Colon (tissue), 2 donors: ENCODE data around the gene KLHL7.
"Not testable (repeated sequence)": the region's sequence is repeated elsewhere in the genome, so short reads cannot be mapped to it uniquely, and the experiment has no call there.

ENCODE experiments used
- FAIRE-seq: peaks from 2 replicates; lab custom pipeline; 2012; peaks lifted over from hg19 to GRCh38; lab: Jason Lieb, UNC
- donor health status: control.
- donor health status: control.

KLHL7 gene

DNA sequence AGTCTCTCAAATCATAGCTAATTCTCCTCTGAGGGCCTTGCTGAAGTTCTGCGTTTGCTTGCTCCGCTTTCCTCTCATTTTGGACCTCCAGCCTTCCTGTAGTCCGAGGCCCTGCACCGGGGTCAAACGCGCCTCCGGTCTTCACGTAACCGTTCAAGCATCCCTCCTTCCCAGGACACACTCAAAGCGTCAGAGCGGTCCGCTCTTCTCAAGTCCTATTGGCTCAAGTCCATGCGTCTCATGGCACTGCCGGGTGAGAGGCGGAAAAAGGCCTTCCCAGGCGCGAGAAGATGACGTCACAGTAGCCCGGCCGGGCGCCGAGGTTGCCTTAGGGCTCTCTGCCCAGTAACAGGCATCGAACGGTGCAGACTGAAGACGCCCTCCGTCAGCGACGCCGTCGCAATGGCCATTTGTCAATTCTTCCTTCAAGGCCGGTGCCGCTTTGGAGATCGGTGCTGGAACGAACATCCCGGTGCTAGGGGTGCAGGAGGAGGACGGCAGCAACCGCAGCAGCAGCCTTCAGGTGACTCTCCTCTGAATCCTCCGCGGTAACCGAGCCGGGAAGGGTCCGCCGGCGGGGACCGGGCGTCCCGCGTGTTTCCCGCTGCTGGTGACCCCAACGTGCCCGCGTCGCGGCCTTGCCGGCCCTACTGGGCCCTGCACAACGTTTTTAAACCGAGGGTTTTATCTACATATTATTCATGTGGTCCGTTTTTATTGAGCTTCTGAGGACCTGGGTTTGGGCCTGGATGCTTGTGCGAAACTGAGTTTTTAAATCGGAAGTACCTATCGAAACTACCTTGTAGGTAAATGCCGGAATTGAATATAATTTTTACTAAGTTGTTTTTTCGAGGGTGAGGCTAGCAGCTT lies 76.3 kb downstream of the KLHL7 start, which contains the start of gene NUP42:
NUP42 (plus strand) TSS at position 365 of the 870 bp plus-strand sequence; CDS start at position 403, 38 bp downstream.
- peak; percentile 76 for FAIRE-seq

DNA sequence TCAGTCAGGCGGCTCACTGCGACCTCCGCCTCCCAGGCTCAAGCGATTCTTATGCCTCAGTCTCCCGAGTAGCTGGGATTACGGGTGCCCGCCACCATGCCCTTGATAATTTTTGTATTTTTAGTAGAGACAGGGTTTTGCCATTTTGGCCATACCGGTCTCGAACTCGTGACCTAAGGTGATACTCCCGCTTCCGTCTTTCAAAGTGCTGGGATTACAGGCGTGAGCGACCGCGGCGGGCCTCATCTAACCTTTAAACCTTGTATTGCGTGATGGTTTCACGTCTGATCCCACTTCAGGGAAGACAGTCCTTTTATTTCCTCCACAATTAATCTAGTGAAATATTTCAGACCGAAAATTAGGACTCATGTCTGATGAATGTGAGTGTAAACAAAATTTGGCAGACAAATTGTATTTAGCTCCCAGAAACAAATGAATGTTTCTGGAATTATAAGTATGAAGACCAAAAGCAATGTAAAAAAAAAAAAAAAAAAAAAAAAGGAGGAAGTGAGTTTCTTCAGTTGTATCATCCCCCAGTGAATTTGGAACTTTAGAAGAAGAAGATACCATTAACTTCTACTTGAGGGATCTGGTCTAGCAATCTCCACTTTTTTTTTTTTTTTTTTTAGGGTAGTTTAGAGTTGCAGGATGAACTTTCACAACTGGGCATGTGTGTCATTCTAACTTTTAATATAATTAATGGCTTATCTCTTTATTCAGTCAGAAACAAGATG lies 77.9 kb downstream of the KLHL7 start:
- no peak for FAIRE-seq

DNA sequence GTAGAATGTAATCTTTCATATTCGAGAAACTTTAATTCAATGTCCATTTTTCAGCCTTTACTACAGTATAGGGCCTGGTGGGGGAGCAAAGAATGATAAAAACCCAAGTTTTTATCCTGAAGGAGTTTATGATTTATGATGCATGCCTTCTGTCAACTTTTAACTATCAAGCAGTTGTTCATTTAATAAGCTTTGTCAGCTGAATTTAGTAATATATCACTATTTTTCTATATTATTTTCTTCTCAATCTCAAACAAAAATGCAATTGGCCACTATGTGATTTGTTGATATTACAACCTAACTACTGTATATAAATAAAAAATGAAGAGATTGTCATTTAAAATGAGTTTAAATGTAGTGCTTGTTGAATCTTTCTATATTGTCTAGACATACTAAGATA lies 78.7 kb downstream of the KLHL7 start:
- no peak for FAIRE-seq

DNA sequence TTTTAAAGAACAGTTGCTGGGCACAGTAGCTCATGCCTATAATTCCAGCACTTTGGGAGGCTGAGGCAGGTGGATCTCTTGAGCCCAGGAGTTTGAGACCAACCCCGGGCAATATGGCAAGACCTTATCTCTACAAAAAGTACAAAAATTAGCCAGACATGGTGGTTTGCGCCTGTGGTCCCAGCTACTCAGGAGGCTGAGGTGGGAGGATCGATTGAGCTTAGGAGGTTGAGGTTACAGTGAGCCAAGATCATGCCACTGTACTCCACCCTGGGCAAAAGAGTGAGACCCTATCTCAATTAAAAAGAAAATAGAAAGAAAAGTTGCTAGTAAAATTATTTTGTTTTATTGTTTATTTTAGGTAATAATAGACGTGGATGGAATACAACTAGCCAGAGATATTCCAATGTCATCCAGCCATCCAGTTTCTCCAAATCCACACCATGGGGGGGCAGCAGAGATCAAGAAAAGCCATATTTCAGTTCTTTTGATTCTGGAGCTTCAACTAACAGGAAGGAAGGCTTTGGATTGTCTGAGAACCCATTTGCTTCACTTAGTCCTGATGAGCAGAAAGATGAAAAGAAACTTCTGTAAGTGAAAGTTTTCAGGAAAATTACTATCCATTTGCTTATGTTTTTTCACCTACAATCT lies 79.2 kb downstream of the KLHL7 start:
- no peak for FAIRE-seq

DNA sequence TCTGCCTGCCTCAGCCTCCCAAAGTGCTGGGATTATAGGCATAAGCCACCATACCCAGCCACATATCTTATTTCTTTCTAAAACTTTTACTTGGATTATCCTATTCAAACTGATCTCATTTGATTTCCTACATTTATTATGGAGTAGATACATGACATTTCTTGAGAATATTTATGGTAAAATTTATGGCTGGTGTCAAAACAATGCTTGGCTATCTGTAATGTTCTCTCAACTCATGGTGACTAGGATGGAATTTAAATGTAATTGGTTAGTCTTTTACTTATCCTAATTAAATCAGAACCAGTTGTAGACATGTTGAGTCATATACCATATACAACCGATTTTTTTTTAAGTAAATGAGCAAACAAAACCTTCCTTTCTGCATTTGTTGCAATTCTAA lies 80.4 kb downstream of the KLHL7 start:
- no peak for FAIRE-seq

DNA sequence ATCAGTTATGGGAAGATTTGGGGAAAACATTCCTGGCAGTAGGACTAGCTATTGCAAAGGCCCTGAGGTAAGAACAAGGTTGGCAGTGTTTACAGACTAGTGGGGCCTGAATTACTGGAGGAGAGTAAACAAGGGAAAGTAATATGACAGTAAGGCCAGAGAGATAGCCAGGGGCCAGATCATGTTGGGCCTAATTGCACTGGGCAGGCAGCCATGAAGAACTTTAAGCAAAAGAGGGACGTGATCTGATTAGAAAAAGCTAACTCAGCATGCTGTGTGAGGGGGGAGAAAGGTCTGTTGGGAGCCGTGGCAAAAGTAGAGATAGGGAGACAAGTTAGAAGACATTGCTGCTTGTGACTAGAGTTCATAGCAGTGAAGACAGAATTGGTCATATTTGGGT lies 85.4 kb downstream of the KLHL7 start:
- no peak for FAIRE-seq

DNA sequence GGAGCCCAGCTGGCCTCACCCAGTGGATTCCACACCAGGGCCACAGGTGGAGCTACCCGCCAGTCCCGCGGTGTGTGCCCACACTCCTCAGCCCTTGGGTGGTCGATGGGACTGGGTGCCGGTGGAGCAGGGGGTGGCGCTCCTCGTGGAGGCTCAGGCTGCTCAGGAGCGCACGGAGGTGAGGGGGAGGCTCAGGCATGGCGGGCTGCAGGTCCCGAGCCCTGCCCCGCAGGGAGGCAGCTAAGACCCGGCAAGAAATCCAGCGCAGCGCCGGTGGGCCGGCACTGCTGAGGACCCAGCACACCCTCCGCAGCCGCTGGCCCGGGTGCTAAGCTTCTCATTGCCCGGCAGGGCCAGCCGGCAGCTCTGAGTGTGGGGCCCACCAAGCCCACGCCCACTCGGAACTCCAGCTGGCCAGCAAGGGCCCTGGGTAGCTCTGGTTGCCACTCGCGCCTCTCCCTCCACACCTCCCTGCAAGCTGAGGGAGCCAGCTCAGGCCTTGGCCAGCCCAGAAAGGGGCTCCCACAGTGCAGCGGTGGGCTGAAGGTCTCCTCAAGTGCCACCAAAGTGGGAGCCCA lies 88.2 kb downstream of the KLHL7 start:
- not testable (repeated sequence) for FAIRE-seq

DNA sequence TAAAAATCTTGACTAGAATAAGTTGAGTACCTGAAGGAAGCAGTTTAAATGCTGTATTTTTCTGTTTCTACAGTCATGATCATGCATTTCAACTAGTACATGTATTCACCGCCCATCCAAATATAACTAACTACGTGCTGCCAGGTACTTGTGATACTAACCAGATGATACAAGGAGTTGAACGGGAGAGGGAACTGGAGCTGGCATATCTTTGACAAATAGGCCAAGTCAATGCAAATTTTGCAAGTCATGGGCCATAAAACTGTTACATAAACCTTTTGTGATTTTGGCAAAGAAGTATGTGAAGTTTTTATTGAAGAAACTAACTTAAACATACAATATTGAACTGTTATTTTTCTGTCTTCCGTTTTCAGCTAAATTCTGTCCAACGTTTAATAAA lies 90.7 kb downstream of the KLHL7 start:
- no peak for FAIRE-seq

DNA sequence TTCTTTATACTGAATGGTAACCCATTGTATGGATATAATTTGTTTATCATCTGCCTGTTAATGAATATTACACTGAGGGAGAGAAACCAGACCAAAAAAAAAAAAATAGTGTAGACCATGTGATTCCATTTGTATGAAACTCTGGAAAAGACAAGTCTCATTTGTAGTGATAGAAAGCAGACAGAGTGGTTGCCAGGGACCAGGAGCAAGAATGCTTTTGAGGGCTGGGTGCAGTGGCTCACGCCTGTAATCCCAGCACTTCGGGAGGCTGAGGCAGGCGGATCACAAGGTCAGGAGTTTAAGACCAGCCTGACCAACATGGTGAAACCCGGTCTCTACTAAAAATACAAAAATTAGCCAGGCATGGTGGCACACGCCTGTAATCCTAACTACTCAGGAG lies 92.2 kb downstream of the KLHL7 start:
- not testable (repeated sequence) for FAIRE-seq

DNA sequence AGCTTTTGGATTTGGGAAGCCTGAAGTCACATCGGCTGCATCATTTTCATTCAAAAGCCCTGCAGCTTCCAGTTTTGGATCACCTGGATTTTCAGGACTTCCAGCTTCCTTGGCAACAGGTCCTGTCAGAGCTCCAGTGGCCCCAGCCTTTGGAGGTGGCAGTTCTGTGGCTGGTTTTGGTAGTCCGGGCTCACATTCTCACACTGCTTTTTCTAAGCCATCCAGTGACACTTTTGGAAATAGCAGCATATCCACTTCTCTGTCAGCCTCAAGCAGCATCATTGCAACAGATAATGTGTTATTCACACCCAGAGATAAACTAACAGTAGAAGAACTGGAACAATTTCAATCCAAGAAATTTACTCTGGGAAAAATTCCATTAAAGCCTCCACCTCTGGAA lies 94.7 kb downstream of the KLHL7 start:
- FAIRE-seq, result no peak

DNA sequence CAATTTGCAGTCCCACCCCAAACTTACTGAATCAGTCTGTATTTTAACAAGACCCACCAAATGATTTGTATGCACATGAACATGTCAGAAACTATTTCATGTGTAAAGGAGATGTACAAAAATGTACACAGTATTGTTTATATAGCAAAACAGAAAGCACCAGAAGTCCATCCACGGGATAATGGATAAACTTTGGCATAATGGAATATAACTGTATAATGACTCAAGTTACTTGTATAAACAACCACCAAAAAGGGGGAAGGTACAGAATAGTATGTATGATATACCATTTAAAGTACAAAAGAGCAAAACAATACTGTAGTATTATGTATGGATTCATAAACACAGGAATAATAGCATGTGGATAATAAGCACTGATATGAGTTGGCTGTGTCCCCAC lies 98.7 kb downstream of the KLHL7 start:
- FAIRE-seq, result no peak

DNA sequence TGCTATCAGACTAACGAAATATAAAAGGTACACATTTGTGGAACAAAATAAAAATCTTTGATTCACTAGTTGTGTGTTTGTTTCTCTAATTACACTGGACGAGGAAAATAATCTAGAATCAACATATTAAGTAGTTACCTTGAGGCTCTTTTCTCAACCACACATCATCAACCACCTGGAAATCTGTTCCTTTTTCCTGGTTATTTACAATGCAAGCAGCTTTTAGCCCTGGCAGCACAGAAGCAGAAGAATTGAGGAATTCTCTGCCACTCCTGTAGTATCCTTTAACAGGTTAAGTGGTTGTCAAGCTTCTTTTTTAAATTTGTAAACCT lies 100.0 kb downstream of the KLHL7 start:
- FAIRE-seq, result no peak

DNA sequence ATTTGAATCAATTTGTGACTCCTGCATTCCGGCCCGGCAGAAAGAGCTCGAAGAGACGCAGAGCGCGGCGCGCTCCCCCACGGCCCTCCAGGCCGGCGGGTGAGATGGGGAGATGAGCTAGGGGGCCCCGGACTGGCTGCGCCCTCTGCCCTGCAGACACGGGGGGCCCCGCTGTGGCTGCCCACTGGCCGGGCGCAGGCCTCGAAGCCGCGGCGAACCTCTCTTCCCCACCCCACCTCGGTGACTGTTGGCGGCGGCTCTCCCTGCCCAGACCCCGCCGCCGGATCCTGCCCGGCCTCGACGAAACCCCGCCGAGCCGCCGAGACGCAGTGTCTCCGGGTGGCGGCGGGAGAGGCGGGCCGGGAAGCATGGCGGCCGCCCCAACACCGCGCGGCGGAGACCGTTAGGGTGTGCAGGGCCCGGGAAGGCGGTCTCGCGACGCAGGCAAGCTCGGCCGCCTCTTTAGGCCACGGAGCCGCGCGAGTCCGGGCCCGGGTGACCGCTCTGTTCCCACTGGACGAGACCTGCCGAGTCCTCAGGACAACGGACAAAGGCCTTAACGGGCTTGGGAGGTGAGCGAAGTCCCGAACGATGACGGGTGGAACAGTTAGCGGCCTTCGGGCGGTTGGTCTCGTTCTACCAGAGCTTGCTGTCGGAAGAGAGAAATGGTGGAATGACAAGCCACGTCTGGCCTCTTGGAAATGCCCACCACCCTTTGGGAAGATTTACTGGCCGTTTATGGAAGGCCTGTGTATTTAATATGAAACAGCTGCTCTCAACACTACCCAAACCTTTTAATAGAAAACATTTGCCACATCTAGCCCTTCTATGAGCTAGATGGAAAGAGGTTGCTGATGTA lies 100.6 kb downstream of the KLHL7 start:
- FAIRE-seq, result no peak

DNA sequence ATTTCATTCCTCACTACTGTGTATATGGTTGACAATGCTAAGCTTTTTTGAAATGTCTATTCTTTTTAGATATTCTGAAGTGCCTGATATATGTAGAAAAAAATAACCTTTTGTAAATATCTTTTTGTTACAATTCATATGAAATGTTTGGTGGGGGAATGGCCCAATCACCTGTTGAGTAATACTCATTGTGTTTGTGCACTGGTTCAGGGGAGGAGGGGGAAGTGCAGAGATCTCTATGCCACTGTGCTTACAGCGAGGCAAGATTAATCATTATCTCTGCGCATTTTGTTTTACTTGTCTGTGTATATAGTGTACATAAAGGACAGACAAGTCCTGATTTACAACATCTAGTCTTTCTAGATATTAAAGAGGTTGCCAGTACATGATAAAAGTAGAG lies 101.4 kb downstream of the KLHL7 start:
- no peak for FAIRE-seq

DNA sequence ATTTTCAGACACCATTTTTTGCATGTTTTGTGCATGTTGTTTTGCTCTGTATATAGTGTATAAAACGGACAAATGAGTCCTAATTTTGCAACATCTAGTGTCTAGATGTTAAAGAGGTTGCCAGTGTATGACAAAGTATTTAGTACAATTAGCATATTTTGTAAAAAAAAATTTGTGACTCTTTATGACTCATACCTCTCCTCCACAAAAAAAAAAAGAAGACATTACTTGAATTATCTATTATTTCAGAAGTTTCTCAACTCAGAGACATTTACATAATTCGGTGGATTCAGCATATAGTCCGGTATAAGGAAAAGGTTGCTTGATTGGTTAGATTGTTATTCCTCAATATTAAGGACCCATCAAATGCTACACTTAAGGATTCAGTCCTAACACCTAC lies 102.3 kb downstream of the KLHL7 start:
- FAIRE-seq, result no peak

DNA sequence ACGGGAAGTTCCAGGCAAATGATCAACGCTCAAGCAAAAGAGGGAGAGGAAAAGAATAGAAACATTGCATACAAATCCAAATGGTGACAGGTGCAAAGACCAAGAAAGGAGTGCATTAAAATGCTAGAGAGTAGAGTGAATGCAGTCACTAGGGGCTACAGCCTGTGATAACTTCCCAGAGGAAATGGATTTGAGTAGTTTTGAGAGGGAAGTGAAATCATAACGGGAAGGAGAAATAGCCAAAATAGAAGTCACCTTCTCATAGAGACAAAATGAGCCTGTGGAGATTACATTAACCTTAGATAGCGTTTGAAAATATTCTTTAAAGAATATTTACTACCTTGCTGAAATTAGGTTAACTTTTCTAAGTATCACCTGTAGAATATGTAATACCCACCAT lies 102.7 kb downstream of the KLHL7 start:
- no peak for FAIRE-seq

DNA sequence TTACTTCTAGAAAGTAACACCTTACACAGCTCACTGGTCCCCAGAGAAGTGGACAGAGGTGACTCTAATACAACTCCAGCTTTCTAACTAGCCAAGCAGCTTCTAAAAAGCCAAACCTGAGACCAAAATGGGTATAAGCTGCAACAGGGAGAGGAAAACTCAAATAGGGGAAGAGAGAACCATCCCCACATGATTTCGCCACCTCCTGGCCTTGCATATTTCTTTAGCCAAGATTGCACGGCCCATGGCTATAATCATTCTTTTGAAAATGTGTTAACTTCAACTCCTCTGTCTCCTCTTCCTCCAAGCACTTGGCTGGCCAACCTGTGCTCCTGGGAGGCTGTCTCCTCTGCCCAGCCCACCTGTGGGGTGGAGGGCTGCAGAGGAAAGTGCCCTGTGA lies 104.9 kb downstream of the KLHL7 start:
- no peak for FAIRE-seq

DNA sequence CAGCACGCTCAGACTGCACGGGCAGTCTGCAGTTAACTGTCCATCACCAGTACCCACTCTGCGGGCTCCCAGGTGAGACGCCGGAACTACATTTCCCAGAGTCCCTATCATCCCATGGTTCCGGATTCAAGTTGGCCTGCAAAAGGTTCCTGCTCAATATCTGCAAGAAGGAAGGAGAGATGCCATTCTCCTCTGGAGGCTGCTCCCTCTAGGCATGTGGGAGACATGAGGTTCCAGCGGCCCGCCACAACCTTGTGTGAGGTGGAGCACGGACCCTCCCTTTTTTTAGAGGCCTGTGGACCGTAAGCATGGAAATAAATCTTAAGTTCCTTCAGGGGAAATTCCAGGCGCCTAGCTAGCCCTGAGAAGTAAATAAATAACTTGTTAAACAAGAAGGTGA lies 106.0 kb downstream of the KLHL7 start:
- no peak for FAIRE-seq

DNA sequence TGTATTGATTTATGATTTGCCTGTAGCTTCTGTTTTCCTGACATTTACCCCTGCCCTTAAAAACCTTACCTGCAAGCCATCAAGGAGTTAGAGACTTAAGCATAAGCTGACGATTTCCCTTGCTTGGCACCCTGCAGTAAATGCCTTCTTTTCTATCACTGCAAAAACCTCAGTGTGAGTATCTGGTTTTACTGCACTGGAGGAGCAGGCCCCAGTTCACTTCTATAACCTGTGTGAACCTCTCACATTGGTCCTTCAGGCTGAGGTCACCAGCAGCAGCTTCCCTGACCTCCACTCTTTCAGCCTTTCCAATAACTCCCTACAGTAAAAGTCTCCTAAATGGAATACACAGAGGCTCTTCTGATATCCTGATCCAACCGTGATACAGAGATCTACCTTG lies 106.8 kb downstream of the KLHL7 start:
- FAIRE-seq, result no peak

DNA sequence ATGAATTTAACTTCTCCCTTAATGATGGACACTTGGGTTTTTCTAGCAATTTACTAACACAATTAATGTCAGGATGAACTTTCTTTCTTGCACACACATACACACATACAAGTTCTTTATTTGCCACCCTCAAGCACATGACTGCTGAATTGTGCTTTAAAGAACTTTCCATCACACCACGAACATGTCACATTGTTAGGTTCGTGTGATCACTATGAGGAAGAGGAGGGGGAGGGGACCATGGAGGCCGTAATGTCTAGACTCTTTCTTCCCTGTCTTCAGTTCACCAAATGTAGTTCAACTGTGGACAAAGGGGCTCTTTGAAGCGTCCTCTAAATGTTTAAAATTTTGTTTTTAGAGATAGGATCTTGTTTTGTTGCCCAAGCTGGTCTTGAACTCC lies 107.3 kb downstream of the KLHL7 start:
- no peak for FAIRE-seq

DNA sequence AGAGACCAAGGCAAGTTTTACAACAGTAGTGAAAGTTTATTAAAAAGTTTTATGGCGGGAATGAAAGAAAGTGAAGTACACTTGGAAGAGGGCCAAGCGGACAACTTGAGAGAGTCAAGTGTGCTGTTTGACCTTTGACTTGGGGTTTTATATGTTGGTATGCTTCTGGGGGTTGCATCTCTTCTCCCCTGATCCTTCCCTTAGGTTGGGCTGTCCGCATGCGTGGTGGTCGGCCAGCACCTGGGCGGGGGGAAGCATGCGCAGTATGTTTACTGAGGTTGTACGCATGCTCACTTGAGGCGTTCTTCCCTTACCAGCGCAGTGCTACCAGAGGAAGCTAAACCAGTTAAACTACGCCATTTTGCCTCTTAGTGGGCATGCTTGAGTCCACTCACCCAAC lies 108.2 kb downstream of the KLHL7 start:
- FAIRE-seq, result no peak

DNA sequence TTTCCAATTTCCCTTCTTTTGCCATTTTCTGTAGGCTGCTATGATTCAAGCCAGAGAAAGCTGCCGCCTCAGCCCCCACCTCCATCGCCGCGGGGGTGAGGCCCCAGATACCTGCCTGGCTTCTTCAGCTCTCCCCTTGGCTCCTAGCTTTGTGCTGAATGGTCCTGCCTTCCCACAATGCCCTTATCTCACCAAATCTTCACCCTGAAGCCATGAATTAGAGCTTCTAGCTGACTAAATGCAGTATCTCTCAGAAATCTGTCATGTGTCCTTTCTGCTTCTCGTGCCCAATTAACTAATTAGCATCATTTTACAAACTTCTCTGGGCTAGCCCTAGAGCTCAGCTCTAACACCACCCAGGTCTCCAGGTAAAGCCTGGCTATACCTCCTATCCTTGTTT lies 108.8 kb downstream of the KLHL7 start:
- no peak for FAIRE-seq
